ENCODE results near the gene CHD6.

The CHD6 gene

GRCh38 chr20:41457173-41457857 lies 160.9 kb downstream of the CHD6 start:
- no peak for DNase-seq

GRCh38 chr20:41456351-41456750 lies 161.8 kb downstream of the CHD6 start:
- no peak for DNase-seq

DNA sequence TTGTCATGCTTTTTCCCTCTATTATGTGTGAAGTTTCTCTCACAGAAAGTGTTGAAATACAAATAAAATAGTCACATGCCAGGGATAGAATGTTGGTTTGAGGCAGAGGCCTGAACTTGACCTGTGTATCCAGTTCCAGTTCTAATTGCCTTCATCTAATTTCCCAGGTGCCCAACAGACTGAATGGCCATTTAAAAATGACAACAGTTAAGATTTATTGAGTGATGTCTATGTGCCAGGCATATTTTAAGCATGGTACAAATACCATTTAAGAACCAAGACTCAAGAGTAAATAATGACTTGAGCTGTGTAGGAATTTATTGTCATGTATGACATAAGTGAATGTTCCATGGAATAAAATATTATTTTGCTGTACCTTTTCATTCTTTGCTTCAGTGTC lies 163.9 kb downstream of the CHD6 start:
- DNase-seq, result no peak

DNA sequence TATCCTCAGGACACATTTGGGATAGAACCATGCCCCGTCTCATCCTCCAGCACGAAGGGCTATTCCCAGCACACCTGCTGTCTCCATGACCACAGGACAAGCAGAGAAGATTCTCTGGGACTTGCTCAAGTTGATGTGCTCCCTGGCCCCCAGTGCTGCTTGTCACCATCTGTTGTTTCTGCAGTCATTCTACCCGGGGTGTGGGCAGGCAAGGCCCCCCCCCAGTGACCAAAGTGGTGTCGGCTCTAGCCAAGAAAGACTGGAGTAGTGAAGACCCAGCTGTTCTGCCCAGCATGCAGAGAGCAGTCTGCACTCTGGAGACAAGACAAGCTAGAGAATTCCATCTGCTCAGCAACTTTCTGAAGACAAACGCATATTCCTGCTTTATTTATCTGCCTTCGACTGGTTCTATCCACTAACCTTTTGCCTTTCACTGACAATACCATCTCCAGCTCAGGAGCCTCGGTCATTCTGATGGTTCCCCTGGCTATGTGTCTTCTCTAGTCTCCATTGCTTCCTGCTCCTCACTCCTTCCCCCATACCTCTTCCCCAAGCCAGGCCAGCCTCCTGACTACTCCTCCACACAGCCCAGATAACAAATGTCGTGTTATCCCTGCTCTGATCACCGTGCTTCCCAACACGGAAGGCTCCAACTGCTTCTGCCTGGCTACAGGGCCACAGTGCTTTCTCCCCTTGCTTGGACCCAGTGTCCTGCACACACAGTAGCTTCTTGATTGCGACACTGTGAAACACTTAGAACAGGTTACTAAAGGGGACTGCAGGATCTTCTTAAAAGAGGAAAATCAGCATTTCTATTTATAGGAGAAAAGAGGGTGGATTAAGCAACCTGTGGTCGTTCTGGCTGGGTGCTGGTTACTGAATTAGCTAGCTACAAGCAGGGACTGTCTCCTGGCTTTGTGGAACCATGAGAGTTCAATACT lies 164.9 kb downstream of the CHD6 start:
- no peak for DNase-seq

DNA sequence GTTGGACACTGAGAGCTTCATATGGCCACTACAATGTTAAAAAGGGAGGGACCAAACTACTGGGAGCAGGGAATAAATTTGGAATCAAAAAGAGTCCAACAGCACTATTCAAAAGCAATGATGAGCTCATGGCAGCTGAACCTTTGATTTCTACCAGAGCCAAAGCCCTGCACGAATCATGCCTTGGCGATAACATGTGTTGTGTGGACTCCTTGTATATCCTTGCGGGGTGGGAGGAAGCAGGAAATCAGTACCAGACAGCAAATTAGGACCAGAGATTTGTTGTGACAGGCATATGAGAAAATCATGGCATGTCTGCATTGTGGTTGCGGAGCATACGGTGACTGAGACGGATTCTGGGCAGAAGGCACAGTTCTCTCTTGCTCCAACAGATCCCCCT lies 166.0 kb downstream of the CHD6 start:
- DNase-seq, result no peak

GRCh38 chr20:41447006-41447405 lies 171.2 kb downstream of the CHD6 start:
- DNase-seq, result no peak

DNA sequence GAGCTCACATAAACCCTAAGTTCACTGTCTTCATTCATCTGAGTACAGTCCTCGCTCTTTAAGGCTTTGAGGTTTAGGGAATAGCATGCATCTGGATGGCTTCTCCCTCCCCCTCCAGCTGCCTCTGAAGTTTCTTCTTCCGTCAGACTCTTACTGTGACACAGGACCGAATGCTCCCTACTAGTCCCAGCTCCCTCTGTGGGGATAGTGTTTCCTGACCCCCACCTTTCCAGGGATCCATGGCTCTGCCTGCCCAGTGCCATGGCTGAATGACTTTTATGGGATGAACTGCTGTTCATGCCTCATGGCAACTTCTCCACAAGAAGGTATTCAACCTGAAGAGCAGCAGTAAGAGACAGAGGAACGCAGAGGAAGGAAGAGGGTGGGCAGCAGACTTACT lies 171.7 kb downstream of the CHD6 start:
- DNase-seq, result no peak

DNA sequence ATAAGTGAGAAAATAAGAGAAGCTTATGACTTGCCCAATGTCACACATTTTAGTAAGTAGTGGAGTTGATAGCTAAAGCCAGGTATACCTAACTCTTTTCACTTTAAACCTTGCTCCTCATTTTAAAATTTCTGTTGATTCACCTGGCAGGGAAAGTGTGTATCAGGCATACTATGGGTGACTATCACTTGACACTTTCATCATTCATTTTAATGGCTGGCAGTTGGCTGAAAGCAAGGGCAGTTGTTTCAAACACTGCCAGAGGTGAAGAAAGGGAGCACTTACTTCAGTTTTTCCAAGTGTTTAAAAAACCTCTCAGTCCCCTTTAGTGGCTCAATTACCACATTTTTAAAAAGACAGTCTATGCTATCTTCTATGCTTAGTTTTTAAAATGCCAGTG lies 173.4 kb downstream of the CHD6 start:
- DNase-seq, result peak; percentile 10 to 55

DNA sequence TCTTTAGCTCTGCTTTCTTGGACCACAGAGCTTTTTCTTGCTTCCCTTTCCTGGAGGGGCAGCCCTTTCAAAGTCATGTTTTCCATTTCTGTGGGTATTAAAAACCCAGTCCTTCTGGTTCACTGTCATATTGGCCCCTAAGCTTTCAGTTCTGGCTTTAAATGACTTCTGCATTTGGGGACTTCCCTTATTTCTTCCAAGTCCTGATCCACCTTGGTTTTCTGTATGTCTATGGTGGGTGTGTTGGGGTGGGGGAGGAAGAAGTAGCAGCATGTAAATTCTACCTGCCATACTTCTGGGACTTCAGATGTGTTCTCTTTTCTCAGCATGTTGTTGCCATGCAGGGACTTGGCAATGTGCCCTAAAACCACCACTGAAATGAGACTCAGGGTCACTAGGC lies 174.5 kb downstream of the CHD6 start:
- DNase-seq, result no peak

DNA sequence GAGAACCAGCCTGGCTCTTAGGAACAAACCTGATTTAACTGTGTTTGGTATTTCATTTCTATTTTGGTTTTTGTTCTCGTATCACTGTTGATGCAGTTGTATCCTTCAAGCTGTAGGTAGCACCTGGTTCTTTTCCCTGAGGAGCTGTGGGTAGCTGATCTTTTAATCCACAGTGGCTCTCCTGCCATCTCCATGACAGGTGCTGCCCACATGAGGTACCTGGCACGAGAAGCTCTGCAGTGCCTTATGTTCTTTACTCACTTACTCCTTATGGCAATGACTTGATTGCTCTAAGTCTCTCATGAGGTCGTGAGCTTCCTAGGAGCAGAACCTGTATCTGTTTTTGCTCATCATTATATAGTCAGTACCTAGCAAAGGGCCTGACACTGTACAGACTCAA lies 177.3 kb downstream of the CHD6 start:
- DNase-seq, result no peak

DNA sequence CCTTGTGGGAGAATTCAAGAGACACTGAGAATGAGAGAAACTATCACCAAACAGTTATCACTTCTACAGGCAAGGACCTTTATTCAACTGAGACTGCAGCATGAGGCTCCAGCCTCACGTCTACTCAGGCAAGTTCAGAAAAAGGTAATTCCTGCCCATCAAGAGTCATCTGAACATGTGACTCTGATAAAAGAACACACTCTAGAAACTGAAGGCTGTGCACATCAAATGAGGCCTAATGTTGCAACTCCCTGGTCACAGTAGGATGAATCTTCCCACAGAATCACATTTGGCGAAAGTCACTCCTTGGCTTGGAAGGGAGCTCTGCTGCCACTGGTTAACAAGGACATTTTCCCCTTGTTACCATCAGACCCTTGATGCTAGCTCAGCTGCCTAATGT lies 180.3 kb downstream of the CHD6 start:
- no peak for DNase-seq

- no peak for DNase-seq
Observed at GRCh38 chr20:41436679-41437078, 181.5 kb downstream of the CHD6 start.

DNA sequence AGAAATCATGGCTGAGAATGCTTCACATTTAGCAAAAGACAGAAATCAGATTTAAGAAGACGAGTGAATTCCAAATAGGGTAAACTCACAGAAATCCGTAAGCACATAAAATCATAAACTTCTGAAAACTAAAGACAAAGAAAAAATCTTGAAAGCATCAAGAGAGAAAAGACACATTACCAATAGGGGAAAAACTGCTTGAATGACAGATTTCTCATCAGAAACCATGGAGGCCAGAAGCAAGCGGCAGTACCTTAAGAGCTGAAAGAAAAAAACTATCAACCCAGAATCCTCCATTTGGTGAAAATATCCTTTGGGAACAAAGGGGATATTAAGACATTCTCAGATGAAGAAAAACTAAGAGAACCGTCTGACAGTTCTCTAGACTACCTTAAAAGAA lies 185.0 kb downstream of the CHD6 start:
- no peak for DNase-seq

GRCh38 chr20:41432746-41433145 lies 185.4 kb downstream of the CHD6 start:
- no peak for DNase-seq

GRCh38 chr20:41428285-41428684 lies 189.9 kb downstream of the CHD6 start:
- DNase-seq, result no peak

DNA sequence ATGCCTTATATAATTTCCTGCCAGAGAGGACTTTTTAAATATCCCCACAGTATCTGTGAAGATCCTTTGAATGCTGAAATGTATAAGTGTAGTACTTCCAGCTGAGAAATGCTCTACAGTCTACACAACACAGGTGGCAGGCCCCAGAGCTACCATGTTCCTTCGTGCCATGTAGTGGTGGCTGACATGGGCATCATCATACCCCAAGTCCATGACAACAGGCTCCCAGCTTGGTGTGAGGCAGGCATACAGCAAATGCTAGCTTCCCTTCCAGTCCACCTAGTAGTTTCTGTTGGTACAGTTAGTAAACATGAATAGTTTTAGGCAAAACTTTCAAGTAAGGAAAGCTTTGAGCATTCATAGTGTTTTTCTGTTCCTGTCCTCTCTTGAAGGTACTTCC lies 190.3 kb downstream of the CHD6 start:
- no peak for DNase-seq

DNA sequence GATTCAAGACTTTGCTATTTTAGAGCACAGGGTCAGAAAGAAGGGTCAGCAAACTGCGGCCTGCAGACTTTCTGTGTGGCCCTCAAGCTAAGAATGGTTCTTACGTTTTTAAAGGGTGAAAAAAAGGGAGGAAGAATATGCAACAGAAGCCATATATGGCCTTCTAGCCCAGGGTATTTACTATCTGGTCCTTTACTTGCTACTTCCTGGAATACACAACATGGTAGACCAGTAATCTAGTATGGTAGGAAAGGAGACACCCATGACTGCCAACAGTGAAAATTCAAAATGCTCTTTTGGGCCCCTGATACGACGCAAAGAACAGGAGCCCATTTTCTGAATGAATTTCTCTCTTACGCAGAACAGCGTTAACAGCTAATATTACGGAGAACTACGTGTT lies 191.2 kb downstream of the CHD6 start:
- DNase-seq, result no peak

DNA sequence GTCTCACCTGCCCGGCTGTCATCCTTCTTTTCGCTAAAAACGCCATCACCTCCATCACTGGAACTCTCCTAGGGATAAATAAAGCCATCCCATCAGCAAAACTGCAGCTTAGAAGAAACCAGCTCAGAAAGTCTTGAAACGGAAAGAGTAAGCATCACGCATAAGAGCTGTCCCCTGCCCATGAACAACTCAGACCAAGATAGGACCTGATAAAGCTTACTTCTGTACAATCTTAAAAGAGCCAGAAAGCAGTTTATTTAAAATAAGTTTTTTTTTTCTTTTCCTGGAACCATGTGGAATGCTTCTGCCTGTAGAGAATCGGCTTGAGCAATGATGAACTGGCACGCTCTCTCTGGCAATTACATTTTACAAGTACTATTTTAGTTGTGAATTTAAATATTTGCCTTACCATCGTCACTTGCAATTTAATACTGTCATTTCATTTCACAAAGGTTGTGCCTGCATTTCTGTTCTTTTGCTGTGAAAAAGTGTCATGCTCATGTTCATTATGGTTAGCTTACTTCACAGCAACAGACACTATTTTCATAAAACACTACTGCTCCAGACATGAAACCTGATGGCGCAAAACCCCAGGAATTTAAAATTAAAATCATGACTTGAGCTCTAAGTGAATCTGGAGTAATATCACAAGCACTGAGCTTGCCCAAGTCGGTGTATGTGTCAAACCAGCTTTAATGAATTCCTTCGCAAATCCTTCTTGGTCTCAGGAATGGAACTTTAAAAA lies 191.9 kb downstream of the CHD6 start:
- DNase-seq, result no peak

DNA sequence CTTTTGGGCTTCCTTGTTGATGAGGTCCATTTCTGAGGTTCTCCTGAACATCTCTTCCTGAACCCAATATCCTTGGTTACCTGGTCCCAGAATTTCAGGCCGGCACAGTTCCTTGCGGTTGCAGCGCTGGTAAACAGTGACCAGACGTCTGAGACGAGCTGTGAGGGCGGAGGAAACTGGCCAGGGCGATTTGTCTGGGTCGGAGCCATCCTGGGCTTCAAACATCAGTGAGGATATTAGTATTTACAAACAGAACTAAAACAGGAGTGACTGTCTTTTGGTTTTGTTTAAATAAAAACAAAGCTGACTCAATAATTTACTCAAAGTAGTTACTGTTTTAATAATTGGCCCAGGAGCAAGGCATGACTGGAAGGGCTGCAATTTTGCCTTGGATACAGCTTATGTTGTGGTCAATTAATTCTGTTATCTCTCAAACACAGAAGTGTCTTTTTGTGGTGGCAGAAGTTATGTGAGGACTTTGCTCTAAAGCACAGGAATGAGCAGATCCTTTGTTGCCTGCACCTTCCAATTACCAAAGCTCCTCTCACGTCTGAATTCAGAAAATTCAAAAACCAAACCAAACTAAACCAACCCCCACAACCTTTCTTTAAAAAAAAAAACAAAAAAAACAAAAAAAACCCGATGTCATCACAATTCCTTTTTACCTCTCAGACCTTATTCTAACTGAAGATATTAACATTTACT lies 192.8 kb downstream of the CHD6 start:
- no peak for DNase-seq

- no peak for DNase-seq
Observed at GRCh38 chr20:41424546-41424945, 193.6 kb downstream of the CHD6 start.

GRCh38 chr20:41424011-41424410 lies 194.2 kb downstream of the CHD6 start:
- no peak for DNase-seq

DNA sequence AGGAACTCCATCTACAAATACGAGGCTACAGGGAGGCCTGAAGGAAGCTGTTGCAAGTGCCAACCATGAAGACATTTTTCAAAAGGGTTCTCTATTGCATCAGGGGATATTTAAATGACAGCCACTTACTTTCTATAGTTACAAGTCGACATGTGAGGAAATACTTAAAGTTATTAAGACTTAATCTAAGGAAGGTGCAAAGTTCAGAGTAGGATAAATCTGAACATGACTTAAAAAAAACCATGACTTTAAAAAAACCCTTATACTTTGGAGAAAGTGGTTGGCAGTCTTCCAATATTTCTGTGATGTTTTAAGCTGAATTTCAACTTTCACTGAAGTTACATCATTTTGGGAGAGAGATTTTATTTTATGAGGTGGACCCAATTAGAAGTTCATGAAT lies 195.2 kb downstream of the CHD6 start:
- DNase-seq, result no peak

- no peak for DNase-seq
Observed at GRCh38 chr20:41418739-41419293, 199.4 kb downstream of the CHD6 start.

Measured in NCI-H2081 (cell line).